T-helper 22 cell (primary cell): ENCODE data around the gene SMC1A.
"Not testable (repeated sequence)": the region's sequence is repeated elsewhere in the genome, so short reads cannot be mapped to it uniquely, and the experiment has no call there.

Source experiments
- DNase-seq: peaks from one replicate; pipeline ENCODE4 v3.0.0-alpha.2; 2020; ENCODE audit warnings: low read depth

SMC1A gene

DNA sequence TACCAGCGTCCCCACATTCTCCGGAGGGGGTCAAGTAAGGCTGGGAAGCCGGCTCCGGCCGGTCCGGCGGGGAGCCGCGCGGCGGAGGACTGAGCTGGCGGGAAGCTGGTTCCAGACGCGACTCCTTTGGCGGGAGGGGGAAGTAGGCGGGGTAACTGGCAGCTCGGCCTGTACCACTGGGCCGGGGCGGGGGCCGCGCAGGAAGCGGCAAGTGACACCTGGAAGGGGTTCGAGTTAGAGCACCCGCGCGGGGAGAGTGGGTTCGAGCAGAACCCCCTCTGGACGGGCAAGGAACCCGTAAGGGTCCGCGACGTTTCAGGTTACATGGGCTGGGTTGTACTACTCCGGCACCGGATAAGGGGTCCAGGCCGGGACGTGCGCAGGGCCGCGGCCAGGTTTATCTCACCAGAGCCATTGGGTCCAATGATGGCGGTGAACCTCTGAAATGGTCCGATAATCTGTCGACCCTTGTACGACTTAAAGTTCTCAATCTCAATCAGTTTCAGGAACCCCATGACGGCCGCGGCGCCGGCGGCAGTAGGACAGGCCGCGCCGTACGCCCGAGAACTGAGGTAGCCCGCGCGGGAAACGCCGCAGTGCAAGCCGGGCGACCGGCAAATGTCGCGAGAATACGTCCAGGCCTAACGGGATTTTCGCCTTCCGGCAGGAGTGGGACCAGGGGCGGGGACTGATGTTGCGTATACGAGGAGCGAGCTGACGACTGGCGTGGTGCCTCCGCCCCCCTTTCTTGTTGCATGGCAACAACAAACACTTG lies at the start of gene SMC1A:
SMC1A (minus strand) TSS at position 569 of the 775 bp plus-strand sequence; CDS start at position 515, 54 bp downstream.
- DNase-seq = peak; percentile 99

DNA sequence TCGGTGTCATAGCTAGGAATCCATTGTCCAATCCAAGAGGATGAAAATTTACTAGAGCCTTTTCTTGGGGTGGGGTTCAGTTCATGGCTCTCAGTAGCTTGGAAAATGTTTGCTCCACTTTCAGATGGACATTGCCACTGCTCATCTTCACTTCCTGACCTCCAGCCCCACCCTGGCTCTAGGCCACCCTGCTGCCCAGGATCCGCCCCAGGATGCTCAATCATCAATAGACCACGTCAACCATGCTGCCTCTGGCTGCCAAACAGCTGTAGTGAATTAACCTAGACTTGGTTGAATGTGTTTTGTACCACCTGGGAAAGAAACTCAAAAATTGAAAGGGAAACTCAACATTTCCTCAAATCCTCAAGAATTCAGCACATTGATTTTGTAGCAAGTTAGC lies 48.9 kb upstream of the SMC1A start:
- DNase-seq = no peak

DNA sequence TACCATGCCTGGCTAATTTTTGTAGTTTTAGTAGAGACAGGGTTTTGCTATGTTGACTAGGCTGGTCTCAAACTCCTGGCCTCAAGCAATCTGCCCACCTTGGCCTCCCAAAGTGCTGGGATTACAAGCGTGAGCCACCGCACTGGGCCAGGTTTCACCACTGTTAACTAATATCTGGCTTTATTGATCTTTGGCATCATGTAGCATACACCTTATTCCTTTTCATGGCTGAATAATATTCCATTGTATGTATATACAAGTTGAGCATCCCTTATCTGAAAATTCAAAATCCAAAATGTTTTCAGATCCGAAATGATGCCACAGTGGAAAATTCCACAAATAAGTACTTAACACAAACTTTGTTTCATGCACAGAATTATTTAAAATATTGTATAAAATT lies 46.2 kb upstream of the SMC1A start:
- DNase-seq = not testable (repeated sequence)

DNA sequence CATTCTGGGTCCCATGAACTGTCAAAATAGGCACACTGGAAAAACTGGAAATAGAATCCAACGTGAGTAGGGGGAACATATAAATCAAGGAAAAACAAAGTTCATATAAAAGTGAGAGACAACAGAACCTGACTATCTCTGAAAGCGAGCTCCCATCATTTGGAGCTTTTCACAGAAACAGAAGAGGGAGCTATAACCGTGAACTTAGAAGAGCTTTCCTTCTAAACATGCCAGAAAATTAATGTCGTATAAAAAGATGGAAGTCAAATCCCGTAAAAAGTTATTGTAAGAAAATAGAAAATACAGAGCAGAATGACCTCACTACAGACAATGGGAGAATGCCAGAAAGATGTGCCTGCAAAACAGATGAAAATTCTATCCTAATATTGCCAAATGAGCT lies 35.6 kb upstream of the SMC1A start:
- DNase-seq = no peak

DNA sequence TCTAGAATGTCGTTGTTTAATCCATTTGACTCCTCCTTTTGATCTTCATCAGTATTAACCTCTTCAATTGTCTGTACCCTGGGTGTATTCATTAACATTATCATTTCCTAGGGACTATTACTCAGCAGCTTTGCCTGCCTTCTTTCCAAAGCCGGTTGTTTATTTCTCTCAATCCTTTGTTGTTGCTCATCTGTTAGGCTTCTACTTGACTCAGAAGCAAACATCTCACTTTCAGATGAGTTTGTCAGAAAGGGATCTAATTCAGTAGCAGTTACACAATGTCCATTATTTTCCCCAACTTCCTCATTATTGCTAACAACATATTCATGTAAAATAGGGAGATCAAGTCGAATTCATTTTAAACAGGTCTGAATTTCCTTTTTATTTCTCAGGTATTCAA lies 33.8 kb upstream of the SMC1A start:
- no peak for DNase-seq

DNA sequence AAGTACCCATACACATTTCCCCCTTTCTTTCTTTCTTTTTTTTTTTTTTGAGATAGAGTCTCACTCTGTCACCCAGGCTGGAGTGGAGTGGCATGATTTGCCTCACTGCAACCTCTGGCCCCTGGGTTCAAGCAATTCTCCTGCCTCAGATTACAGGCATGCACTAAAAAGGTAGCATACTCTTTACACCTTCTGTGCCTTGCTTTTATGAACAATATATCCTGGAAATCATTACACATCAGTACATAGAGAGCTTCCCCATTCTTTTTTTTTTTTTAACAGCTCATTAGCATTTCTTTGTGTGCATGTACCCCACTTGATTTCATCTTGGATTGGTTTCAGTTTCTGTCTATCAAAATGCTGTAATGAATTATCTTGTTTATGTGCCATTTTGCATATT lies 30.4 kb upstream of the SMC1A start:
- no peak for DNase-seq

DNA sequence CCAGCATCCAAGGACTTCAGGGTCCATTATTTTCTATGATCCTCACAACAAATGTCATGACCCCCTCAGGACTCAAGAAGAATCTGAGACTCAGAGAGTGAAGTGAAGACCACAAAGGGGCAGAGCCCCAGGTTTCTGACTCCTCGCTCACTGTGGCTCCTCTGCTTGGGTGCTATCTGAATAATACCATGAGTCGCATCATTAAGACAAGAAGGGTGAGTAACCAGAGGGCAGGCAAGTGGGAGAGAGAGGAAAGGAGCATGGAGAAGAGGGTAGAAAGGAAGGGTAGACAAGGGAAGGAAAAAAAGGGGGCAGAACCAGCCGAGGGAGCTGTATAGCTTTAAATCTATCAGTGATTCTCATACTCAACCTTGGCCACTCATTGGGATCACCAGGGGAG lies 27.2 kb upstream of the SMC1A start:
- DNase-seq = no peak

DNA sequence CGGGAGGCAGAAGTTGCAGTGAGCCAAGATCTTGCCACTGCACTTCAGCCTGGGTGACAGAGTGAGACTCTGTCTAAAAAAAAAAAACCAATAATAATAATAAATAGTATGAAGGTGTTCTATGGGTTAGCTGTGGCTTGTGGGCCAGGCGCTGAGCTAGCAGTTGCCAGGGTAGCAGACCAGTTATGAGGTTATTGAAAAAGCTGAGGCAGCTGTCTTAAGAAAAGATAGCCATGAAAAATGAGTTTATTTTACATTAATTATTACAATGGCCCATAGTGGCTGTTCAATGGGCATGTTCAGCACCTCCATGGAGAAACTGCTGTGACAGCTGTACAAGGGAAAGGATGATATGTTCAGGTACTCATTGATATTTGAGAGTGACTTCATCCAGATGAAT lies 25.0 kb upstream of the SMC1A start:
- DNase-seq = no peak

DNA sequence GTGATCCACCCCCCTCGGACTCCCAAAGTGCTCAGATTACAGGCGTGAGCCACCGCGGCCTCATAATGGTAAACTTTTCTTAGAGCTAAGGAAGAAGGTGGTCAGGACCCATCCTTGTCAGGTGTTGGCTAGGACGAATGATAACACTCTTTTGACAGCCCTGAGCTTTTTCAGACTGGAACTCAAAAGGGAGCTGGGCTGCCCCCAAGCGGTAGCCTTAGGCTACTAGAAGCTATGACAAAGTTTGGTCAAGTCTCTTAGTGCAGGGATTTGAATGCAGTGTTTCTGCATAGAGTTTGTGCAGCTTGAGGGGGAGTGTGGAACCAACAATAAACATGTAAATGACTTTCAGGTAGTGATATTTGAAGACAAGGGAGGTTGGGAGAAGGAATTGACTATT lies 23.5 kb upstream of the SMC1A start:
- no peak for DNase-seq

DNA sequence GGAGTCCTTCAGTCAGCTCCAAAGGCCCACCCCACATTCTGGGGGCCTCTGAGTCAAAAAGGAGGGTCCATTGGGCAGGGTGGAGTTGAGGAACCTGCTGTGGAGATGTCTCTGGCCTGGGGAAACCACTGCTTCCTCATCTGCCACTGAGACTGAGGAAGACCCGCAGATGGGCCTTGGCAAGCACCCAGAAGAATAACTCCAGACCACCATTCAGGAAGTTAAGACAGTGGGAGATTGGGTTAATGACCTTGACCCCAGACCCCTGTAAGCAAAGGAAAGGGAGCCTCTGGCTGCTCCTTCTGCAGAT lies 19.8 kb upstream of the SMC1A start:
- no peak for DNase-seq

DNA sequence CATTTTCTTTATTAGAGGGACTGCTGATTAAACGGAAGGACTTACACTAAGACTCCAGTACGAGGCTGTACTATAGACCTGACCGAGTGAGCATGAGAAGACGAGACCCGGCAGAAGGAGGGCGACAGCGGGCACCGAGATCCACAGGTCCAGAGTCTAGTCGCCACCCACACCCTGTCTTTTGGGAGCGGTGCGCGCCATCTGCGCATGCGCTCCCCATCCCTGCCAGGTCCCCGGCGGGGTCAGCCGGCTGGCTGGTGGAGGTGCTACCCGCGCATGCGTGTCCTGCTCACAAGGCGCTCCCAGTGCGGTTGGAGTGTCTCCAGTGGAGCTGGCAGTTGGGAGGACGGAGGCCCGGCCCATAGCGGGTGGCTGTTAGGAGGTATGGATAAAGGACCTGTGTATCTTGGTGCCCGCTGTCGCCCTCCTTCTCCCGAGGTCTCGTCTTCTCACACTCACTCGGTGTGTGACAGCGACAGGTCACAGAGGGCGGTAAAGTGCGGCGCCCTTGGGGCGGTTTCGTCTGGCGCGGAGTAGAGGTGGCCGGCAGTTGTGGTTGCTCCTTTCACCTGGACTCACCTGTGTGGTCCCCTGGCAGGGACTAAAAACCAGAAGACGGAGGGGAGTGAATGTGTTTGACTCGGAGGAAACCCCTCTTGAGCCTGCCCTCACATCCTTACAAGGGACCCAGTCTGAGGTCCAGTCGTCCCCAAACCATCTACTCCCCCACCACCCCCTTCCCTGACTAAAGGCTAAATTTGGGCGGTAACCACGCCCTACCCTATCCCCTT lies 19.3 kb upstream of the SMC1A start:
- DNase-seq = peak; percentile 59

DNA sequence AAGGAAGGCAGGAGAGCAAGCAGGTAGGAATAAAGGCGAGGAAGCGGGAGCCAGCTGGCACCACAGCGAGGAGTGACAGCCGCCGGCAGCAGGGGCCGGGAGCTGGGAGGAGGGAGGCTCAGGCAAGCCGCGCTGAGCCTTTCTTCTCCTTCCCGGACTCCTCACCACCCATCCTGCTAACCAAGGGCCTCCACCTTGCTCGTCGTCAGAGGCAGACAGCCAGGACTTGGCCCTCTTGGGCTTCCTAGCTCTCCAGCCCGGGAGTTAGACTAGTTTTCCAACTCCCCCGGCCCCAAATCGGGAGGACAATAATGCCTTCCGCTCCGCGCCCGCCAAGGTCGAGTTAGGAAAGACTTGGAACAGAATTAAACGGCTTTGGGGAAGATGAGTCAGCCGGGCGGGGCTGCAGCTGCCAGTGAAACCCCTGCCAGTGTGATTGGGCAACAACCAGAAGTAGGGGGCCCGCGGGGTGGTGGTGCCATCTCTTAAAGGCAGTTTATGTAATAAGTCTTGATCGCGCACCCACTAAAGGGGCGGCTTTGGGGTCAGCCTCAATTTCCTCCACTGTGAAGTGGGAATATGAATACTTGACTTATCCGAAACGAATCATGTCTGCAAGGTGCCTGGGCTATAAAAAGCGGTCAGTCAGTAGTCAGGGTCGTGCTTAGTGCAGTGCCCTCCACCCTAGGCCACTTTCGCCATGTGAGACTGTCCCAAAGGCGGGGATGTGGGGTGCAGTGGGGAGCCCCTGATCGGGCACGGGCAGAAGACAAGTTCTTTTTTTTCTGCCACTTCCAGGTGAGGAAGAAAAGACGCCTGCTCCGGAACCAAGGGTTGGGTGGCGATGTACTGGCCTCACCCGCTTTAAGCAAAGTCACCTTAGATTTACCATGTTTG lies 18.4 kb upstream of the SMC1A start:
- DNase-seq = no peak

DNA sequence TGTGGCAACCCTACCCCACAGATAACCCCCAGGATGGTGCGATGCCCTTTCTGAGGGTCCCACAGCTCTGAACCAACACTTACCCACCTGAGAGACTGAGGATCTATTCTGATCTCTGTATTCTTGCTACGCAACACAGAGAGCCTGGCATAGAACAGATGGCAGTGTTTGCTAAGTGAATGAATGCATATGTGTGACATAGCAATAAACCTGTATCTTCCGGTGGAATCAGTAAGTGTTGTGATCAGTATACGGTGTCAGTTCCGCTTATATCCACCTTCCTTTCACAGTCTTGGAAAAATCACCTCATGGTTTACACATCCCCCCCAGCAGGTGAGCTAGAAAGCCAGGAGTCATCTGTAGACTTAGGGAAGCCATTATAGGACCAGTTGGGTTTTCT lies 17.6 kb upstream of the SMC1A start:
- DNase-seq = no peak

DNA sequence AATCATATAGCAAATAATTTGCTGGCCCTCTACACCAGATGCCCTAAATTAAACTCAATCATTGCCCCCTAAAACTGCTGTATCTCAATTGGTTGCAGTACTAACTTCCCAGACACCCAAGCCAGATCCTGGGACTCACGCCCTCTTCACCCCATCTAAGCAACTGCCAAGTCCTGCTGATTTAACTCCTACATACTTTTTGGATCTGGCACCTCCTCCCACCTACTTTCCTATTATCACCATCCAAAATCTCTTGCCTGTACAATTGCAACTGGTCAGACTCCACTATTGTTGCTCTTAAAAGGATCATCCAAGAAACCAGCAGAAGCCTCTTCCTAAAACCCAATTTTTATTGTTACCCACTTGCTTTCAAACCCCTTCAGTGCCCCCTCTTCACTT lies 16.4 kb upstream of the SMC1A start:
- no peak for DNase-seq

DNA sequence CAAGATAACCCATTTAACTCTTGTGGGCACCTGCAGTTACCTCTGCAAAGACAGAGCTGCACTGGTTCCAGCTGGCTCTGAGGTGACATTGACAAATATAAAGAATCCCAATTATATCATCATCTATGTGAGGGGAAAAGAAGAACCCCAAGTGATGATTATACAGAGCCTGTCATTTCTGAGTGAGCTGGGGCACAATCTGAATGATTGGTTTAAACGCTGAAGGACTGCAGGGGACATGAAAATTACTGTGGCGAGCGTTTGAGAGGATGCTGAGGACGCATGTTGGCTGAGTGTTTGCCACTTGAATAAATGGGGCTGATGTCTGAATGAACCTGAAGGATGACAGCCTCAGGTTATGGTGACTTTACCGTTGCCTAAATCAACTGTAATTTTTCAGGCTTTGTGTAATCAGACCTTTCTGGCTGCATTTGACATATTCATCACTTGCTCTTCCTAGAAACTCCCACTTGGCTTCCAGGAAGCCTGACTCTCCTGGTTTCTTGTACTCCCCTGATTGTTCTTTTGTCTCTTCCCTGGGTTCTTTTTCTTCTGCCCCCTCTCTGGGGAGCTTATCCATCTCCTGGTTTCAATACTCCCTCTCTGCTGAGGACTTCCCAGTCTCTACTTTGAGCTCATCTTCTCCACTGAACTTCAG lies 15.8 kb upstream of the SMC1A start:
- no peak for DNase-seq

DNA sequence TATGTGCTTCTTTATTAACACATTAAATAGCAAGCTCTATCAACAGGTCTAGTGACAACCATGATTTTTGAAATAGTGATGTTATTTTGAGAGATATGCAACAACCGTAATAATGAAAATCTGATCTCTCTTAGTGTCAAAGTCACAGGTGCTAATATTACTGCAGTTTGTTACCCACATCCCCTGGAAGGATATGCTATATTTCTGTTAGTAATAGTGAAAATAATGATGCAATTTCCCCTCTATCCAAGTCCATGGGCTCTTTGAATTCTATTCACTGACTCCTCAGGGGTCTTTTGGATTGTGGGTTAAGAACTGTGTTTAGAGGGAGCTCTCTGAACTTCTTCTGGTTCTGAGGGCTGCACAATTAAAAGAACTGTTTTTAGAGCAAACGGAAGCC lies 14.8 kb upstream of the SMC1A start:
- DNase-seq = no peak

DNA sequence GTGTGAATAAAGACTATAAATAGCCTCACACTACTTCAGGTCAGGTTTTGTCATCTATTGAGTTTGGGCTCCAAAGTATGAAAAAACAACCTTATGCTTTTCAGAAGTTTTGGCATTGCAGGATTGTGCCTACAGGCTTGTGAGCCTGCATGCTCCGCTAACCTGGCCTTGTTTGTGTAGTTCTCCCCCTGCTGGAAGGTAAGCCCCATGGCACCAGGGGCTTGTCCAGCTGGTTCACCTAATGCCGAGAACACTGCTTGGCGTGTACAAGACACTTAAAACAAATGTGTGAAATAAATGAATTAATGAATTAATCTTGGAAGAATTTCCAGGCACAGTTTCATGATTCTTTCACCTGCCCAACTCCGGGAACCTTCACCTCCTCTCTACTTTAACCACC lies 13.5 kb upstream of the SMC1A start:
- DNase-seq = peak; percentile 39

DNA sequence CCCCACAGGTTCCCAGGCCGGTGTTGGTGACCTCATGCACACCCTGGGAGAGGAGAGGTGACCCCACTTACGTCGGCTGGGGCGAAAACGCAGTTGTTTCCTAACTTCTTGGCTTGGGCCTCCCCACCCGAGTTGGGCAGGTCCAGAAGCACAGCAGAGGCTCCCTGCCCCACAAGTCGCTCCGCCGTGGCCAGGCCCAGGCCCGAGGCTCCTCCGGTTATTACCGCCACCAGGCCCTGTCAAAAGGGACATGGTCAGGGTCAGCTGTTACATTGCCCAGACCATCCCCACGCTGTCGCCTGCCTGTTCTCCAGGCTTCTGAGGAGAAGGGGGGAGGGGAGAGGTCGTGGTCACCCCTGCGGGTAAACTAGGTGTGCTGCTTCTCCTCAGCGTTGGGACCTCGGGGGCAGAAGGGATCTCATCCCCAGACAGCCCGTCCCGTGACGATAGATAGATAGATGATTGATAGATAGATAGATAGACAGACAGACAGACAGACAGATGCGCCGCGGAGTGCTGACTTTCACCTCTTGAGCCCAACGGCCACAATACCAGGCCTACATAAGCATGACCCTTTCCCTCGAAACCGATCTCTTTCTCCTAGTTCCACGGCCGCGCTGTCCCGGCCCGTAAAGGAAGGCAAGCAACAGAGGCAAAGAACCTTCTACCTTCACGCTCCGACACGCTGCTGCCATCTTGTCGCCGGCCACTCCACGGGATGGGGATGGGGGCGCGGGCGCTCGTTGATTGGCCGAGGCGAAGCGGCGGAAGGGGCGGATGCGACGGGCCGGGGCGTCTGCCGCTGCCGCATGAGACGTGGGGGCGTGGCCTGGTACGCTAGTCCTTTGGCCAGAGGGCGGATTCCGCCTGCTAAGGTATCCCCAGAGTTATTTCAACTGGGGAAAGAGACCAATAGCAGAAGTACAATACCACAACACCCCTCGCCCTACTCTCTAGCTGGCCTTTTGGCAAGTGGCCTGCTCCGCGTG lies 11.5 kb upstream of the SMC1A start, which contains the start of gene HSD17B10:
HSD17B10 (minus strand) TSS at position 720 of the 989 bp plus-strand sequence; CDS start at position 695, 25 bp downstream.
- peak; percentile 80 for DNase-seq

DNA sequence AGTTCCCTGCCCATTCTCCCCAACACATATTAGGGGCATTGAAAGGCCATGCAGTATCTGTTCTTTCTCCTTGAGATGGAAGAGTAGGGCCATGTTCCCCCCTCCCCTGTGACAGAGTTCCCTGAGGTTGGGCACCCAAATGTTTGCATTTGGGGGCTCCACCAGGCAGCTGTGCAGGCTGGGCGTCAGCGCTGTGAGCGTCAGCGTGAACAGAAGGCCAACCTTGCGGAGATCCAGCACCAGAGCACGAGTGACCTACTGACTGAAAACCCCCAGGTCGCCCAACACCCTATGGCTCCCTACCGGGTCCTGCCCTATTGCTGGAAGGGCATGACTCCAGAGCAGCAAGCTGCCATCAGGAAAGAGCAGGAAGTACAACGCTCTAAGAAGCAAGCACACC lies 7.8 kb upstream of the SMC1A start:
- no peak for DNase-seq

DNA sequence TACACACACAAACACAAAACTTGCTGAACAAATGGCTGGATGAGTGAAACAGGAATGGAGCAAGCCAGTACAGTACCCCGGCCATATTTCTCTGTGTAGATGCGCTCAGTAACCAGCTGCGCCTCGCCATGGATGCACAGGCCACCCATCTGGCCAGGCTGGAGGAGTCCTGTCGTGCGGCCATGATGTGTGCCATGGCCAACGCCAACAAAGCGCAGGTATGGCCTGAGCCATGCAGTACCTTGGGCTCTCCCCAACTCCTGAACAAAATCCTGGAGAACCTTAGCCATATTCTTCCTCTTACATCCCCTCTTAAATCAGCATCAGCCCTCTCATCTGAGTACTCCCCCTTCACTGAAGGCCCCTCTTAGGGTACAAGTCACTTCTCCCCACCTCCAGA lies 7.3 kb upstream of the SMC1A start:
- no peak for DNase-seq

DNA sequence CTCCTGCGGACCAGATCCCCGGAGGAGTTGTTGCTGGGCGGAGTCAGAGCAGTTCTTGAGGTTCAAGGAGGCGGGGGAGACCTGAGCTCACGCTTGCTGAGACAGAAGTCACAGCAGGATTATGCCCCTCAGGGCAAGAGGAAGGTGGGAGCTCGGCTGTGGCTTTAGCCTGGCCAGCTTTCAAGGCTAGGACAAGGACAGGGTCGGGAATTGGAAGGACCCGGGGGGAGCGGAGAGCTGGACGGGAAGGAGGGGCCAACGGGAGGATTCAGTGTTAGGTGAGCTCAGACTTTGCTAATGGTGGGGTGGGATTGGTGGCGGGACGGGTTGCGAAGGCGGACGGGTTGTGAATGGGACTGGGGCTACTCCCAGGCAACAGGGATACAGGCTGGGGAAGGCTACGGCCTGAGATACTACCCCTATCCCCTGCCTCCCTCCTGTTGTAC lies 430 bp upstream of the SMC1A start, which contains the start of gene RIBC1:
RIBC1 (plus strand) TSS at position 13 of the 446 bp plus-strand sequence. CDS start 3,404 bp downstream, outside the sequence.
- DNase-seq = no peak
